ENCODE measurements around the gene SCN7A.
"Not testable (repeated sequence)": the region's sequence is repeated elsewhere in the genome, so short reads cannot be mapped to it uniquely, and the experiment has no call there.

Gene SCN7A

DNA sequence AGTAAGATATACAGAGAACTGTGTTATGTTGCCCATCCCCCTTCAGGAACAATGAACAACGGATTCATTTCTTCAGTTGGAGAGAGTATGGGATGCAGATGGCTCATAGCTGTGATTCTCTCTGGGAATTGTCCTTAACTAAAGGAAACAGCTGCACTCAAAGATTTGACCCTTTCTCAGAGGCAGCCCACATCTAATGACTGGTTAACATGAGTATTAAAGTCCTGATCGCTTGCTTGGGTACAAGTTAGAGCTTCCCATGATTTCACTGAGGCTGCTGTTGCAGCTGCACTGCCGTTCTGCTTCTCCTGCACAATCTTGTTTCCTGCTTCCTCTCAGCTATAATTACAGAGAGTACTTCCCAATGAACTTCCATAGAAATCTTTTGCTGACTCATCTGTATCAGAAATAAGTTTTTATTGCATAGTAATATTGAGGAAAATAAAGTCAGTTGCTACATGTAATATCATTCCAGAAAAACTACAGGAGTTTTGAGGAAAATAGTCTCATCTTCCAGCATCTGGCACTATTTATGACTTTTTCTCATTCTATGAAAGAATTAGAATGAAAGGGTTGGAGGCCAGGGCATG, 105.5 kb downstream of the SCN7A start:
- peak; percentile 60 for DNase-seq

DNA sequence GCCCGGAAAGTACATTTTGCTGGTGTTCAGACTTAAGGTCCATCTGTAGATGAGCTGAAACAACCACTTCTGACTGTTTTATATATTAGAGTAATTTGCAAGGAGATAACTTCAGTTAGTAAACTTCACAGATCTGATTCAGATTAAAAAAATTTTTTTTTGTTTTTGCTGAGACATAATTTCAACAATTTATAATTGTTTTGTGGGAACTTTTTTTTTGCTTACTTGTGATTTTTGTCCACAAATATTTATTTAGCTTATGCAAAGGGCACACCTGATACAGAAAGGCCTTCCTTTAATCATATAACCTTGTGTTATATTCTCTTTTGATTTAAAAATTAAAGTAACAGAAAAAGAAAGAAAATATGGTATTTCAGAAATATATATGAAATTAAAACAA, 108.7 kb downstream of the SCN7A start:
- DNase-seq = no peak

GRCh38 chr2:166384774-166385173, 109.3 kb downstream of the SCN7A start:
- DNase-seq = peak; percentile 41

DNA sequence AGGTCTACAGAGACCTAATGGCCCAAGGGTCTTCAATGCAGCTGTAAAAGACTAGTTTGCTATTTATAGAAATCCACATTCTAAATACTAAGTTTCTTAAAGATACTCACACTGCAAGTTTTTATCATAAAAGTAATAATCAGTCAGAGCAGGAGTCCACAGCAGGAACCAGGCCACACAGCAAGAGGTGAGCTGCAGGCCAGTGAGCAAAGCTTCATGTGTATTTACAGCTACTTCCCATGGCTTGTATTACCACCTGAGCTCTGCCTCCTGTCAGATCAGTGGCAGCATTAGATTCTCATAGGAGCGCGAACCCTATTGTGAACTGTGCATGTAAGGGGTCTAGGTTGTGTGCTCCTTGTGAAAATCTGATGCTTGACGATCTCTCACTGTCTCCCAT, 111.6 kb downstream of the SCN7A start:
- DNase-seq = peak; percentile 58

DNA sequence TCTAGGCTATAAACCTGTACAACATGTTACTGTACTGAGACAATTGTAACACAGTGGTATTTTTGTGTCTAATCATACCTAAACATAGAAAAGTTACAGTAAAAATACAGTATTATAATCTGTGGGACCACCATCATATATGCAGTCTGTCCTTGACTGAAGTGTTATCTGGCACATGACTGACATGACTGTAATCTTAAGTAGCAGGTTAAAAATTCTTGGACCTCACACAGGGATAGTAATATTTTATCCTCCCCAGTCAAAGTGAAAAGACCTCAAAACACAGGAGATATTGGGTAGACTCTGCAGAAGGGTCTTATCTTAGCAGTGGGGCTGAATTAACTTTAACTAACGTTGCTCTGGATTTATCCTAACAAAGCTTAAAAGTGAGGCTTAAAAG, 113.4 kb downstream of the SCN7A start:
- DNase-seq = no peak

GRCh38 chr2:166376873-166377272, 117.2 kb downstream of the SCN7A start:
- DNase-seq = peak; percentile 55

GRCh38 chr2:166376488-166376828, 117.6 kb downstream of the SCN7A start:
- DNase-seq = no peak

GRCh38 chr2:166375736-166376487, 118.1 kb downstream of the SCN7A start, which contains the start of gene SCN9A:
Gene SCN9A (minus strand): TSS chr2:166375944. CDS start chr2:166311756, 64,188 bp downstream.
- DNase-seq = peak; percentile 97

DNA sequence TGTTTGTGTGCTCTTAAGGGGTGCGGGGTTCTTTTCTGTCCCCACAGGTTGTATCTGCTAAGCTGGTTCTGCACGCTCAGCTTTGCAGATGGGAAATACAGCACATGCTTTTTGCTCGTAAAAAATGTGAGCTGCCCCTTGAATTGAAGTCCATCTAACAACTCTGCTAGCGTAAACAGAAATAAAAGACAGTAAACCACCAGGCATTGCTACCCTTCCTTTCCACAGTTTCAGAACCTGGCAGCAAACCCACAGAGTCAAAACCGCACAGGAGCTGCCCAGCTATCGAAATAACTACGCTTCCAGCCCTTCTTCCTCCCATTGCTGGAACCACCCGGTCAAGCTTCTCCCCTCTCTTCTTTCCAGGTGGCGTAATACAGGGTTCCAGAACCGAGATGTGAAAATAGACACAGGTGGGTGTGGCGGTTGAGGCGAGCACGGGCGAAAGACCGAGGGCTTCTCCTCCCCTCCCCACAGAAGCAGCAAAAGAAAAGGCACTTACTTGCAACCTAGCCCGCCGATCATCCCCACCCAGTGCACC, 118.8 kb downstream of the SCN7A start:
- DNase-seq = peak; percentile 89

GRCh38 chr2:166373951-166374350, 120.1 kb downstream of the SCN7A start:
- DNase-seq = peak; percentile 96

DNA sequence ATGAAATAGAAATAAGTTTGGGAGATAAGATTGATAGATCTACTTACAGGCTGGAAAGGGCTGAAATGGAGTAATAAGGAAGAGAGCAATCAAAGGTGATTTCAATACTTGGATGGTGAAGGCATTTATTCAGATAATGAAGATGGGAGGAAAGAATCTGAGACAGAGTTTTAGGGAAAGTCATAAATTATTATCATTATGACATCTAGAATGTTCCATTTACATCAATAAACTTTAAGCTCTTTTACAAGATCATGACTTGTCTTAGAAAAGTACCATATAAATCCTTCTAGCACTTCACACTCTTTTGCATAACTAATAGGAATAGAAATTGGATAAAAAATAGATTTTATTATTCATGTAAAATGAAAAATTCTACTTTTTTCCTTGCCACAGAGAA, 120.5 kb downstream of the SCN7A start:
- no peak for DNase-seq

- peak; percentile 83 for DNase-seq
Measured at GRCh38 chr2:166373105-166373504, 120.9 kb downstream of the SCN7A start.

DNA sequence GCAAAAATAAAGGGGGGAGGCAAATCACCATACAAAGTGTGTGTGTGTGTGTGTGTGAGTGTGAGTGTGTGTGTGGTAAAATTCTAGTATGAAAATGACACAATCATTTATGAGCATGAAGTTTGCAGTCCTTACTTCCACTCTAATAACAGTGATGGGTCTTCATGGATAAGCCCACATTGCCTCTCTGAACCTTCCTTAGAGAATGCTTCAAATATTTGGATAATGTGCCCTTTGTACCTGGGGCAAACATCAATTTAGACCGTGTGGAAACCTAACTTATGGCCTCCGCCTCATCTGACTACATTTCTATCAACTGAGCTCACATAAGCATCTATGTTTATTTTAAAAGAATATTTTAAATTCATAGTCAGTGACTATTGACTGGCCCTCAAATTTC, 122.0 kb downstream of the SCN7A start:
- DNase-seq = peak; percentile 56

DNA sequence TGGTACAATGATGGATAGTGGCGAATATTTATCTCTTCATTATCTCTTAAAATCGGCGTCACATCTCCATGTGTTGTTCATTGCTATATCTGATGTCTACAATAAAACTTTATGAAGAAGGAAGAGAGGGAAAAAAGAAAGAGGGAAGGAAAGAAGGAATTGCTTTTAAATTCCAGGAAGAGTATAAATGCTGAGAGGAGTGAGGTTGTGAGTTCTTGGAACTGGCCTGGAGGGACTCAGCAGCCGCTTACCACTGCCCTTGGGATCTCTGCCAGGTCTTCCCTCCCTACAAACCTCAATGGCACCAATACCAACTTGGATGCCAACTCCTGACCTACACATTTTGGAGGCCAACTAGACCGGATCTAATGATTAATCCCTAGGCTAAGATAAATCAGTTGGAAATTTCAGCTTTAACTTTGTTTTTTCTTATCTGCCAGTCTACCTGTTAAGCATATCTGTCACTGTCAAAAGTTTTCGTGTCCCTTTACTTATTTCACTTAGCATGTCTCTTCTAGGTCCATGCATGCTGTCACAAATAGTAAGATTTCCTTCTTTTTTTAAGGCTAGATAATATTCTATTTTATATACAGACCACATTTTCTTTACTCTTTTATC, 128.1 kb downstream of the SCN7A start:
- DNase-seq = peak; percentile 15

- no peak for DNase-seq
Measured at GRCh38 chr2:166365239-166365638, 128.8 kb downstream of the SCN7A start.

GRCh38 chr2:166364476-166365161, 129.4 kb downstream of the SCN7A start:
- peak; percentile 11 for DNase-seq

- DNase-seq = peak; percentile 62
Measured at GRCh38 chr2:166361351-166362153, 132.5 kb downstream of the SCN7A start.

DNA sequence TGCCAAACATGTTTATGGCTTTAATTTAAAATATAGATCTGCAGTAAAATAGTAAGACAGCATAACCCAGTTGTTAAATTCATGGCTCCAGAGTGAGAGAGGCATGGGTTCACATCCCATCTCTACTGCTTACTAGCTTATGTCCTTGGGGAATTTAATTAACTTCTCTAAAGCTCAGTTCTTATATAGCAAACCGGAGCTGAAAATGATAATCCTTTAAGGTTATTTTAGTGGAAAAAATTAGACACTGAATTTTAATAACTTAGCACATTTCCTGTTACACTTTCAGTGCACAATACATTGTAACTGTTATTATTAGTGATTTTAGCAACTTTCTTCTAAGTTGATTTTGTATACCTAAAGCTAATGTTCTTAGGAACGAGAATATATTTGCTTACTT, 133.1 kb downstream of the SCN7A start:
- no peak for DNase-seq

- DNase-seq = no peak
Measured at GRCh38 chr2:166360426-166360825, 133.6 kb downstream of the SCN7A start.

DNA sequence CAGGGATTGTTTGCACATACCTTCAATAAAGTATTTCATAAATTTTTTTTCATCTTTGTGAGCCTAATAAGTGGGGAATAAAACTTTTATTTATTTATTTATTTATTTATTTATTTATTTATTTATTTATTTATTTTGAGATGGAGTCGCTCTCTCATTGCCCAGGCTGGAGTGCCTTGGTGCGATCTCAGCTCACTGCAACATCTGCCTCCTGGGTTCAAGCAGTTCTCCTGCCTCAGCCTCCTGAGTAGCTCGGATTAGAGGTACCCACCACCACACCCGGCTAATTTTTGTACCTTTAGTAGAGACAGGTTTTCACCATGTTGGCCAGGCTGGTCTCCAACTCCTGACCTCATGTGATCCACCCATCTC, 136.1 kb downstream of the SCN7A start:
- DNase-seq = not testable (repeated sequence)

DNA sequence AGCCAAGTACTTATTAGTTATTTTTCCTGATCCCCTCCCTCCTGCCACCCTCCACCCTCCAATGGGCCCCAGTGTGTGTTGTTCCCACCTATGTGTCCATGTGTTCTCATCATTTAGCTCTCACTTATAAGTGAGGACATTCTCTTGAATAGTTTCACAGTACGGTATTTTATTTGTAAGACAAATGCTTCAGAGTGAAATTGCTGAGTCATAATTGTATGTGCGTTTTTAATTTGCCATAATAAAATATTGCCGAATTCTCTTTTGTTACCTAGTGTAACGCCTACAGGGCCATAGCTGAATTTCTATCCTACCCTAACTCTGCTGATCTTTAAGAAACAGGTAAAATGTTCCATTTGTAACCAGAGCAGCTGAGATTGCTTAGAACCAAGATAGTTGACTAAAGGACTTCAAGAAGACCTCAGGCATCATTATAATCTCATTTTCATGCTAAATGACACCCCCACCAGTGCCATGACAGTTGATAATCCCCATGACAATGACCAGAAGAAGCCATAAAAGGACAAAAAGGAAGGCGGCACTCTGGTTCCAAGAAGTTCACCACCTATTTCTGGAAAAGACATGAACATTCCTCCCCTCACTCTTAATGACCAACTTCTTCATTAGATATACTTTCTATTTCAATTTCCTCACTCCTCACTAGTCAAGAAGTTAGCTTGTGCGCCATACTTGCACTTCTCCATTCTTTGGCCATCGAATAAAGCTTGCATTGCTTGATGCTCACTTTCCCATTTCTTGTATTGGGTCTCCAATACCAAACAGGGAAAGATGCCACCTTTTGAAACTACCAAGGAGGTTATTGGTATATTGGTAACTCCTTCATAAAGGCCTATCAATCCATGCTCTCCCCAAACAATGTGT, 136.7 kb downstream of the SCN7A start:
- no peak for DNase-seq

Measured in NCI-H69 (cell line).